A673 (cell line): ENCODE data around the gene JAK3. TPM values are rescaled to one million over a fixed set of nuclear protein-coding genes. Genes with fewer than 3 reads are reported as not detected.

Experiments used
- BruUV-seq: library from RNA; stranded (reverse); fragments of 400-500 nt; replicated peaks from 2 replicates; lab custom pipeline; 2021; lab: Mats Ljungman, UMichigan
- CTCF ChIA-PET: fragments of 300-600 bp; sonication (Branson Sonifier 250); formaldehyde crosslinking; loops from one replicate; lab custom pipeline; 2022; ENCODE audit warnings: antibody characterized with exemption; lab: Charles Lee
- POLR2A ChIA-PET: fragments of 300-600 bp; sonication (Branson Sonifier 250); formaldehyde crosslinking; loops from one replicate; lab custom pipeline; 2022; ENCODE audit warnings: antibody characterized with exemption; ENCODE audit not compliant: low non-redundant PET; lab: Charles Lee
- DNase-seq: peaks from one replicate; pipeline ENCODE4 v3.0.0-alpha.2; 2015; ENCODE audit warnings: low spot score
- H3K27ac ChIP-seq: fragments of 200-600 bp; sonication (generic); 2 replicates; pipeline ENCODE4 v1.5.1; 2016; ENCODE audit warnings: mixed run types, low read depth, mild to moderate bottlenecking, mixed read lengths, antibody characterized with exemption, low read length; ENCODE audit not compliant: poor library complexity, severe bottlenecking
- H3K27me3 ChIP-seq: fragments of 200-600 bp; sonication (generic); replicated peaks from 2 replicates; pipeline ENCODE4 v1.6.1; 2017; ENCODE audit warnings: mixed run types, low read depth, mild to moderate bottlenecking, mixed read lengths, antibody characterized with exemption, low read length; ENCODE audit not compliant: insufficient read depth, poor library complexity
- H3K36me3 ChIP-seq: fragments of 200-600 bp; sonication (generic); 2 replicates; pipeline ENCODE4 v1.6.1; 2016; ENCODE audit warnings: mixed run types, mild to moderate bottlenecking, mixed read lengths, antibody characterized with exemption, low read length; ENCODE audit not compliant: insufficient read depth, poor library complexity, severe bottlenecking
- H3K4me1 ChIP-seq: fragments of 200-600 bp; sonication (generic); 2 replicates; pipeline ENCODE4 v1.6.1; 2017; ENCODE audit warnings: mixed run types, mild to moderate bottlenecking, mixed read lengths, antibody characterized with exemption, low read length; ENCODE audit not compliant: insufficient read depth, poor library complexity, severe bottlenecking
- H3K4me3 ChIP-seq: fragments of 200-600 bp; sonication (generic); 2 replicates; pipeline ENCODE4 v1.5.1; 2016; ENCODE audit warnings: low read depth, mixed run types, mild to moderate bottlenecking, mixed read lengths, low read length; ENCODE audit not compliant: poor library complexity, severe bottlenecking
- H3K9me3 ChIP-seq: fragments of 200-600 bp; sonication (generic); 2 replicates; pipeline ENCODE4 v1.6.1; 2016; ENCODE audit warnings: mixed run types, low read depth, mild to moderate bottlenecking, mixed read lengths, antibody characterized with exemption, low read length; ENCODE audit not compliant: poor library complexity, severe bottlenecking
- EZH2 ChIP-seq: fragments of 200-600 bp; sonication (generic); IDR thresholded peaks from 2 replicates; pipeline ENCODE4 v1.6.1; 2017; ENCODE audit warnings: borderline replicate concordance, low read depth, mild to moderate bottlenecking, mixed read lengths, antibody characterized with exemption, low read length; ENCODE audit not compliant: poor library complexity, severe bottlenecking
- intact Hi-C: fragments of 100-400 bp; cut with micrococcal nuclease; formaldehyde crosslinking; loops from one replicate; pipeline ENCODE4 v1.10.0; 2022; ENCODE audit not compliant: unreplicated experiment
- total RNA-seq: library from RNA; stranded (reverse); gene quantifications from 2 replicates; pipeline ENCODE4 v1.2.3, GENCODE V29; 2021
- TF ChIP-seq, protein P1 (sequence below): fragments of 300-800, 200-600 bp; sonication (generic); conservative IDR thresholded peaks from 2 replicates; pipeline ENCODE4 v1.5.1; 2017; ENCODE audit warnings: low read depth, mild to moderate bottlenecking, antibody characterized with exemption, low read length, moderate library complexity, mixed read lengths

JAK3 gene
- total RNA-seq, 1 experiment from 2014 or later: 2.5 TPM

DNA sequence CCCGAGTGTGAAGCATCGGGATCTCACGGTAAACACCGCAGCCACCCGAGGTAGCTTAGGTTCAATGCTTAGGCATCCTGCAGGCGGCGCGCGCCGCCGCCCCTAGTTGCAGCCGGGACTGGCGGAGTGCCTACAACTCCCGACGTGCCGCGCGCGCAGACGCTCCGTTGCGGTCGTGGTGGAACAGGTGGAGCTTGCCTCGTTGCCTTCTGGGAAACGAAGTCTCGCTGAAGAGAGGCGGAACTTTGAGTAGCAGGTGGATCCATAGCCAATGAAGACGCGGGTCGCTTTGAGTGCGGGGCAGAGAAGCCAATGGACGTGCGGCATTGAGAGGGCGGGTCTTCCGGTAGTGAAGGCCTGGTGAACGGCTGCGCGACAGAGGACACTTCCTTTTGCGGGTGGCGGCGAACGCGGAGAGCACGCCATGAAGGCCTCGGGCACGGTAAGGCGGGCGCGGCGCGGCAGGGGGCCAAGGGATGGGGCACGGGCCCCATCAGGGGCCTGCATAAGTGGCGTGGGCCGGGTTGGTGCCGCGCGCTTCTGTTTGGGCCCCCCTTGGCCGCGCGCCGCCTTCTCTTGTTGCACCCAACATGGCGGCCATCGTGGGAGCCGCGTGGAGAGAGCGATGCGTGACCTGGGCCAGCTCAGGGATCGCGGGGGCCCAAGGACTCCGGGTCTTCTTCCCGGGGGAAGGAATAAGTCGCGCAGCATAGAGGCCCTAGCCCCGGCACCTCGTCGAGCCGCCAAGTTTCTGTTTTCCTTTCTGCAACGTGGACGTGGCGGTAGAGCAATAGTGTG lies 11.9 kb upstream of the JAK3 start, which contains the start of gene RPL18A:
RPL18A (plus strand) TSS at position 378 of the 798 bp plus-strand sequence; CDS start at position 425, 47 bp downstream.
- Histone ChIP-seq H3K36me3 (peaks cover 45% of the 10 kb centered on the region), H3K4me3 (peak within 1 kb of the TSS; percentile 74), H3K9me3 (no peaks in the 10 kb centered on the region), H3K27me3 (no peaks in the 10 kb centered on the region), H3K4me1 (peaks cover 12% of the 10 kb centered on the region), H3K27ac (peak within 1 kb of the TSS; percentile 85)
- ChIA-PET POLR2A (interaction anchor here (0.5 to 0.9 kb wide), 9 partner anchors 14 to 1395 kb away, joined by 3 to 19 read pairs (median 5); partner anchors contain the start of genes CCDC124 and JUND), CTCF (interaction anchor here (0.5 to 1.4 kb wide), 24 partner anchors 8 to 1698 kb away, joined by 3 to 55 read pairs (median 6); partner anchors contain the start of genes CCDC124, JAK3 and PGLS)
- intact Hi-C loops: loop anchor here (1.0 to 10.0 kb wide), 5 partner anchors 65 to 417 kb away; partner anchors contain the start of gene B3GNT3
- DNase-seq: peak; percentile 100
- TF ChIP-seq, protein P1, sequence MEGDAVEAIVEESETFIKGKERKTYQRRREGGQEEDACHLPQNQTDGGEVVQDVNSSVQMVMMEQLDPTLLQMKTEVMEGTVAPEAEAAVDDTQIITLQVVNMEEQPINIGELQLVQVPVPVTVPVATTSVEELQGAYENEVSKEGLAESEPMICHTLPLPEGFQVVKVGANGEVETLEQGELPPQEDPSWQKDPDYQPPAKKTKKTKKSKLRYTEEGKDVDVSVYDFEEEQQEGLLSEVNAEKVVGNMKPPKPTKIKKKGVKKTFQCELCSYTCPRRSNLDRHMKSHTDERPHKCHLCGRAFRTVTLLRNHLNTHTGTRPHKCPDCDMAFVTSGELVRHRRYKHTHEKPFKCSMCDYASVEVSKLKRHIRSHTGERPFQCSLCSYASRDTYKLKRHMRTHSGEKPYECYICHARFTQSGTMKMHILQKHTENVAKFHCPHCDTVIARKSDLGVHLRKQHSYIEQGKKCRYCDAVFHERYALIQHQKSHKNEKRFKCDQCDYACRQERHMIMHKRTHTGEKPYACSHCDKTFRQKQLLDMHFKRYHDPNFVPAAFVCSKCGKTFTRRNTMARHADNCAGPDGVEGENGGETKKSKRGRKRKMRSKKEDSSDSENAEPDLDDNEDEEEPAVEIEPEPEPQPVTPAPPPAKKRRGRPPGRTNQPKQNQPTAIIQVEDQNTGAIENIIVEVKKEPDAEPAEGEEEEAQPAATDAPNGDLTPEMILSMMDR: peak; percentile 95
- TF ChIP-seq EZH2: no peak
- BruUV-seq: no TSS peak

DNA sequence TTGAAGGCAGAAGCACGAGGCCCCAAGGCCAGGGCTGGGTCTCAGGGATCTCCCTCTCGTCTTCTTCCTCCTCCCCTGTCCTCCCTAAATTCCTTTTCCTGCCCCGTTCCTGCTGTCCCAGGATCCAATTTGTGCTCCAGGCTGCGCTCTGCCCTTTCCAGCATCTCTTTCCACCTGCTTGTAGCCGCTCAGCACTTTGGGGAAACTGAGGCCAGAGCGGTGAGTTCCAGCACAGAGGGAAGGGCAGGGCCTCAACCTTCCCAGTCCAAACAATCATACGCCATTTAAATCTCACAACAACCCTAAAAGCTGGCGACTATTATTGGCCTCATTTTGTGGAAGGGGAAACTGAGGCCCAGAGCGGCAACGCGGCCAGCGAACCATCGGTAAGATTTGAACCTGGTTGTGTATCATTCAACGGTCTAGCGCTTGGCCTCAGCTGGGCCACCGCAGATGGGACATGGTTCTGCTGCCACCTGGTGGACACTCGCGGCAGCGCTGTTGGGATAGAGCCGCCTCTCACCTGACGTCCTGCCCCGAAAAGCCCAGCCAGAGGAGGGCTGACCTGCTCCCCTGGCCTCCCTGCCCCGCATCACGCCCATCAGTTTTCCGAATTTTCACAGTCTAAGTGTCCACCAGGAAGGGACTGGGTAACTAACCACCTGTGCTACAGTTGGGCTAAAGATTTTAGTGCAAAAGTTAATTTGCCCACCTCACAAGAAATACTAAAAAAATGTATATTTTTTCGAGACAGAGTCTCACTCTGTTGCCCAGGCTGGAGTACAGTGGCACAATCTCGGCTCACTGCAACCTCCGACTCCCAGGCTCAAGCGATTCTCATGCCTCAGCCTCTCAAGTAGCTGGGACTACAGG lies 7.7 kb upstream of the JAK3 start:
- Histone ChIP-seq H3K9me3 (no peaks in the 10 kb centered on the region), H3K27ac (no peak overlapping the region), H3K36me3 (peaks cover 3% of the 10 kb centered on the region), H3K27me3 (no peaks in the 10 kb centered on the region), H3K4me1 (no peaks in the 10 kb centered on the region), H3K4me3 (no peak overlapping the region)
- intact Hi-C loops: loop anchor here (5.0 to 10.0 kb wide), 4 partner anchors 61 to 413 kb away; partner anchors contain the start of gene B3GNT3
- DNase-seq: peak; percentile 80
- no TSS peak for BruUV-seq
- ChIA-PET CTCF (interaction anchor here (0.5 to 0.8 kb wide), 7 partner anchors 8 to 634 kb away, joined by 3 to 9 read pairs (median 5); partner anchors contain the start of gene JAK3), POLR2A (interaction anchor here (0.6 to 0.7 kb wide), 2 partner anchors 10 to 65 kb away, joined by 3 to 12 read pairs; no protein-coding TSS in a partner anchor)
- TF ChIP-seq EZH2: no peak
- TF ChIP-seq, protein P1: peak; percentile 97

DNA sequence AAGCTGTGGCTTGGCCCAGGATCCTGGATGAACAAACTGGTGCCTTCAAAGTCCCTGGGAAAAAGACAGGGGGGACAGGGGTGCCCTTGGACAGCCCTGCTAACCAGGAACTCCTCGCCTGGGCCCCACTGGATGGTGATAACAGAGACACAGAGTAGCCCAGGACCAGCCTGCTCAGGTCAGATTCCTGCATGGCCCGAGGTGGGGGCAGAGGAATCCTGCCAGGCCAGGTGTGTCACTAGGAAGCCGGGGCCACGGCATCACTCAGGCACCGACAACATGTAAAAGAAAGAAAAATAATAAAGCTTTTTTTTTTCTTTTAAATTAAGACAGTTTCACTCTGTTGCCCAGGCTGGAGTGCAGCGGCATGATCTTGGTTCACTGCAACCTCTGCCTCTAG lies 6.3 kb upstream of the JAK3 start:
- H3K4me3 ChIP-seq: no peak overlapping the region
- POLR2A ChIA-PET: interaction anchor here (0.7 kb wide), 1 partner anchor 56 kb away, joined by 18 read pairs; no protein-coding TSS in a partner anchor
- H3K9me3 ChIP-seq: no peaks in the 10 kb centered on the region
- no peak for TF ChIP-seq EZH2
- TF ChIP-seq, protein P1: no peak
- intact Hi-C loops: loop anchor here (10.0 kb wide), 2 partner anchors 59 to 249 kb away; partner anchors contain the start of gene B3GNT3
- BruUV-seq: no TSS peak
- H3K4me1 ChIP-seq: no peaks in the 10 kb centered on the region
- no peaks in the 10 kb centered on the region for H3K36me3 ChIP-seq
- no peaks in the 10 kb centered on the region for H3K27me3 ChIP-seq
- no peak overlapping the region for H3K27ac ChIP-seq
- CTCF ChIA-PET: no interaction called here
- no peak for DNase-seq
